OCI-LY3 (cell line): ENCODE results near the gene FCN1.

ENCODE experiments used
- EZH2phosphoT487 ChIP-seq: fragments of 200-600 bp; shearing (Covaris generic); IDR thresholded peaks from 2 replicates; pipeline ENCODE4 v1.6.1; 2018; ENCODE audit warnings: antibody characterized with exemption, mixed run types, low read depth
- TF ChIP-seq, protein P1 (sequence below): fragments of 200-600, 300-600 bp; sonication (generic); IDR thresholded peaks from 2 replicates; pipeline ENCODE4 v1.5.1; 2014; ENCODE audit warnings: antibody characterized with exemption, low read length, low read depth

DNA sequence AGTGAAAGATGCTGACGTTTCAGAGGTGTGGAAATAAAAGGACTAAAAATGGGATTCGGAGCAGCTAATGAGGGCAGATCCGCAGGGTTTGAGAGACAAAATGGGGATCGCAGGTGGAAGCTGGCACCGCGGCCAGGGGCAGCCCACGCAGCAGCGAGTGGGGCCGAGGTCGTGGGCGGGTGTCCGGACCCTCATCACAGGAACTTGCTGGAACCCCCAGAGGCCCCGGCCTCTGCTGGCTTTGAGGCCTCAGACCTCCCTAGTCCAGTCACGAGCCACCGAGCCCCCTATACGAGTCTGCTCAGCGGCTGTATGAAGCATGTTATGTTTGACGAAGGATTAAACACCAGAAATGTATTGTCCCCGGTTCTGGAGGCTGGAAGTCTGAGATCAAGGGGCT is 45.8 kb upstream of the FCN1 start:
- TF ChIP-seq, protein P1, sequence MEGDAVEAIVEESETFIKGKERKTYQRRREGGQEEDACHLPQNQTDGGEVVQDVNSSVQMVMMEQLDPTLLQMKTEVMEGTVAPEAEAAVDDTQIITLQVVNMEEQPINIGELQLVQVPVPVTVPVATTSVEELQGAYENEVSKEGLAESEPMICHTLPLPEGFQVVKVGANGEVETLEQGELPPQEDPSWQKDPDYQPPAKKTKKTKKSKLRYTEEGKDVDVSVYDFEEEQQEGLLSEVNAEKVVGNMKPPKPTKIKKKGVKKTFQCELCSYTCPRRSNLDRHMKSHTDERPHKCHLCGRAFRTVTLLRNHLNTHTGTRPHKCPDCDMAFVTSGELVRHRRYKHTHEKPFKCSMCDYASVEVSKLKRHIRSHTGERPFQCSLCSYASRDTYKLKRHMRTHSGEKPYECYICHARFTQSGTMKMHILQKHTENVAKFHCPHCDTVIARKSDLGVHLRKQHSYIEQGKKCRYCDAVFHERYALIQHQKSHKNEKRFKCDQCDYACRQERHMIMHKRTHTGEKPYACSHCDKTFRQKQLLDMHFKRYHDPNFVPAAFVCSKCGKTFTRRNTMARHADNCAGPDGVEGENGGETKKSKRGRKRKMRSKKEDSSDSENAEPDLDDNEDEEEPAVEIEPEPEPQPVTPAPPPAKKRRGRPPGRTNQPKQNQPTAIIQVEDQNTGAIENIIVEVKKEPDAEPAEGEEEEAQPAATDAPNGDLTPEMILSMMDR, result no peak
- no peak for TF ChIP-seq EZH2phosphoT487
